ENCODE data around the gene DNAJA2. TPM values are rescaled to one million over a fixed set of nuclear protein-coding genes. Genes with fewer than 3 reads are reported as not detected.

DNAJA2 gene
- total RNA-seq, 2 donors from 2014 or later: 65.1 to 68.2 TPM

DNA sequence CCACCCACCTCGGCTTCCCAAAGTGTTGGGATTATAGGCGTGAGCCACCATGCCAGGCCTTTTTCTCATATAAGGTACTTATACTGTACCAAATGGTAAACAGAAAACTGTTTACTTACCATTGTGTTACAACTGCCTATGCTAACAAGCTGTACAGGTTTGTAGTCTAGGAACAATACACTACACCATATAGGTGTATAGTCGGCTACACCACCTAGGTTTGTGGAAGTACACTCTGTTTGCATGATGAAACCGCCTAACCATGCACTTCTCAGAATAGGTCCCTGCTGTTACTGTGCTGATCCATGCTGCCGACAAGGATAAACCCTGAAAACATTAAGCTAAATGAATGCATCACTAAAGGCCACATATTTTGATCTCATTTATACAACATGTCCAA is 18.9 kb downstream of the DNAJA2 start:
- no peak overlapping the region for H3K9ac ChIP-seq (ENCODE audit: extremely low read depth, low read length, poor library complexity, severe bottlenecking)
- no peak overlapping the region for H3K27ac ChIP-seq (ENCODE audit: low read depth, low read length)
- TF ChIP-seq, protein P1, sequence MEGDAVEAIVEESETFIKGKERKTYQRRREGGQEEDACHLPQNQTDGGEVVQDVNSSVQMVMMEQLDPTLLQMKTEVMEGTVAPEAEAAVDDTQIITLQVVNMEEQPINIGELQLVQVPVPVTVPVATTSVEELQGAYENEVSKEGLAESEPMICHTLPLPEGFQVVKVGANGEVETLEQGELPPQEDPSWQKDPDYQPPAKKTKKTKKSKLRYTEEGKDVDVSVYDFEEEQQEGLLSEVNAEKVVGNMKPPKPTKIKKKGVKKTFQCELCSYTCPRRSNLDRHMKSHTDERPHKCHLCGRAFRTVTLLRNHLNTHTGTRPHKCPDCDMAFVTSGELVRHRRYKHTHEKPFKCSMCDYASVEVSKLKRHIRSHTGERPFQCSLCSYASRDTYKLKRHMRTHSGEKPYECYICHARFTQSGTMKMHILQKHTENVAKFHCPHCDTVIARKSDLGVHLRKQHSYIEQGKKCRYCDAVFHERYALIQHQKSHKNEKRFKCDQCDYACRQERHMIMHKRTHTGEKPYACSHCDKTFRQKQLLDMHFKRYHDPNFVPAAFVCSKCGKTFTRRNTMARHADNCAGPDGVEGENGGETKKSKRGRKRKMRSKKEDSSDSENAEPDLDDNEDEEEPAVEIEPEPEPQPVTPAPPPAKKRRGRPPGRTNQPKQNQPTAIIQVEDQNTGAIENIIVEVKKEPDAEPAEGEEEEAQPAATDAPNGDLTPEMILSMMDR (conservative IDR thresholded peaks at IDR 0.05): no peak
- H3K9me3 ChIP-seq (ENCODE audit: control insufficient read depth, low read length): no peaks in the 10 kb centered on the region
- peaks cover 45% of the 10 kb centered on the region for H3K36me3 Mint-ChIP-seq (ENCODE audit: low read depth)
- no peaks in the 10 kb centered on the region for H3K27me3 Mint-ChIP-seq (ENCODE audit: insufficient read depth)
- no peaks in the 10 kb centered on the region for H3K4me1 ChIP-seq (ENCODE audit: control insufficient read depth, insufficient read depth, low read length)
- H3K4me1 Mint-ChIP-seq: peaks cover under 1% of the 10 kb centered on the region
- H3K9me3 Mint-ChIP-seq: no peaks in the 10 kb centered on the region
- peaks cover 49% of the 10 kb centered on the region for H3K36me3 ChIP-seq (ENCODE audit: control insufficient read depth, insufficient read depth, low read length)
- H3K4me3 ChIP-seq (ENCODE audit: low read length): no peak overlapping the region
- no peak overlapping the region for H3K4me3 Mint-ChIP-seq
- WGBS, 2 experiments (ENCODE audit: insufficient coverage in 1 of 2, insufficient read length in 1 of 2): 92 to 93% methylated on average over 4 to 5 of the region's 5 CpGs
- H3K27me3 ChIP-seq (ENCODE audit: control insufficient read depth, insufficient read depth, low read length, poor library complexity, severe bottlenecking): no peaks in the 10 kb centered on the region
- no peak for DNase-seq
- H3K27ac Mint-ChIP-seq: no peak overlapping the region

DNA sequence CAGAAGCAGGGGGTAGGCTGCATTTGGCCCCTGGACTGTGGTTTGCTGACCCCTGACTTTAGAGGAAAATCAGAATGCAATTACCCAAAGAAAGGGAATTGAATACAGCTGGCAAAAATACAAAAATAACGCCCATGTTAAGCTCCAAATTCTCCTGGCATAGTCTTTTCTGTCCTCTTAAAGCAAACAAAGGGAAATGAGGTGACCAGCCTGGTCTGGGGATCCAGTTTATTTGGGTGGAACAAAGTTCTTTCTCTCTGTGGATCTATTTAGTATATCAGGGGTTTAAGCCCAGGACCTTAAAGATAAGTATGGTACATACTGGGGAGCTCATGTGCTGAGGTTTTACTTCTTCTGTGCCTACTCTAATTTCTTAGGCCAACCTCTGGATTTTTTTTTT is 23.5 kb downstream of the DNAJA2 start:
- 88% methylated on average over 1 of the region's 1 CpG for WGBS, 2 experiments (ENCODE audit: insufficient coverage in 1 of 2, insufficient read length in 1 of 2)
- no peak overlapping the region for H3K27ac Mint-ChIP-seq
- no peaks in the 10 kb centered on the region for H3K4me1 ChIP-seq (ENCODE audit: control insufficient read depth, insufficient read depth, low read length)

DNA sequence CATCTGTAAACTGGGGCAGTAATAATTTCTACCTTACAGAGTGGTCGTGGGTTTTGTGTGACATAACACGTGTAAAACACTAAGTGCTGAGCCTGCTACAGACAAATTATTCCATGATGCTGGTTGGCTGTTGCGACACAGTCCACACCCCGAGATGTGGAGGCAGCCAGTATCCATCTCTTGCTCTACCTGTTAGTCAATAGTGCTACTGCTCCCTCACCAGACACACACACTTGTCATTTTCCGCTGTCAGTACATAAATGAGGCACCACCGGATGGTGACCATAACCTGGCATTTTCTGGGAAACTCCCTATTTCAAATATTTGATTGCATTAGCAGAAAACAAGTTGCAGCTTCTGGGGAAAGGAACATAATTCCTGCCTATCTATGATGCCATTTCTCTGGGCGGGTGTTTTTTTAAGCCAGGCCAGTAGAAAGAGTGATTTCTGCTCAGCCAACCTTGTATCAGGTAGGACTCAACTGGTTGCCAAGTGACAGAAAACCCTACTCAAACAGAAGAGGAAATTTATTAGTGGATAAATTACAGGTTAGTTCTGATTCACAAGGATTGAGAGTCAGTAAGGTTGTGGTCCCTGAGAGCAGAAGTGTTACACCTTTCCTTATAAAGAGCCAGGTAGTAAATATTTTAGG is 24.1 kb downstream of the DNAJA2 start:
- Mint-ChIP-seq H3K4me1 (no peaks in the 10 kb centered on the region), H3K27ac (no peak overlapping the region)
- TF ChIP-seq, protein P1 (conservative IDR thresholded peaks at IDR 0.05): no peak

More for the DNA sequence above, 23.5 kb downstream of the DNAJA2 start:
- DNase-seq: no peak
- H3K4me1 Mint-ChIP-seq: no peaks in the 10 kb centered on the region
- H3K9me3 Mint-ChIP-seq: no peaks in the 10 kb centered on the region
- Histone ChIP-seq H3K27ac (ENCODE audit: low read depth, low read length) (no peak overlapping the region), H3K4me3 (ENCODE audit: low read length) (no peak overlapping the region), H3K36me3 (ENCODE audit: control insufficient read depth, insufficient read depth, low read length) (peaks cover 6% of the 10 kb centered on the region), H3K9me3 (ENCODE audit: control insufficient read depth, low read length) (no peaks in the 10 kb centered on the region), H3K9ac (ENCODE audit: extremely low read depth, low read length, poor library complexity, severe bottlenecking) (no peak overlapping the region), H3K27me3 (ENCODE audit: control insufficient read depth, insufficient read depth, low read length, poor library complexity, severe bottlenecking) (no peaks in the 10 kb centered on the region)
- no peaks in the 10 kb centered on the region for H3K27me3 Mint-ChIP-seq (ENCODE audit: insufficient read depth)
- H3K36me3 Mint-ChIP-seq (ENCODE audit: low read depth): peaks cover 5% of the 10 kb centered on the region
- no peak overlapping the region for H3K4me3 Mint-ChIP-seq
- TF ChIP-seq, protein P1 (conservative IDR thresholded peaks at IDR 0.05): no peak

More for the DNA sequence above, 24.1 kb downstream of the DNAJA2 start:
- no peak for DNase-seq
- no peaks in the 10 kb centered on the region for H3K36me3 Mint-ChIP-seq (ENCODE audit: low read depth)
- Histone ChIP-seq H3K4me1 (ENCODE audit: control insufficient read depth, insufficient read depth, low read length) (no peaks in the 10 kb centered on the region), H3K9ac (ENCODE audit: extremely low read depth, low read length, poor library complexity, severe bottlenecking) (no peak overlapping the region), H3K27ac (ENCODE audit: low read depth, low read length) (no peak overlapping the region), H3K36me3 (ENCODE audit: control insufficient read depth, insufficient read depth, low read length) (no peaks in the 10 kb centered on the region), H3K4me3 (ENCODE audit: low read length) (no peak overlapping the region), H3K27me3 (ENCODE audit: control insufficient read depth, insufficient read depth, low read length, poor library complexity, severe bottlenecking) (no peaks in the 10 kb centered on the region), H3K9me3 (ENCODE audit: control insufficient read depth, low read length) (no peaks in the 10 kb centered on the region)
- 95% methylated on average over 7 of the region's 7 CpGs for WGBS, 2 experiments (ENCODE audit: insufficient coverage in 1 of 2, insufficient read length in 1 of 2)
- no peak overlapping the region for H3K4me3 Mint-ChIP-seq
- no peaks in the 10 kb centered on the region for H3K27me3 Mint-ChIP-seq (ENCODE audit: insufficient read depth)
- H3K9me3 Mint-ChIP-seq: no peaks in the 10 kb centered on the region

Measured in endodermal cell (in vitro differentiated cells).